OCI-LY3 (cell line): ENCODE results near the gene AHNAK.

ENCODE experiments used
- EZH2phosphoT487 ChIP-seq: fragments of 200-600 bp; shearing (Covaris generic); IDR thresholded peaks from 2 replicates; pipeline ENCODE4 v1.6.1; 2018; ENCODE audit warnings: antibody characterized with exemption, mixed run types, low read depth
- TF ChIP-seq, protein P1 (sequence below): fragments of 200-600, 300-600 bp; sonication (generic); IDR thresholded peaks from 2 replicates; pipeline ENCODE4 v1.5.1; 2014; ENCODE audit warnings: antibody characterized with exemption, low read length, low read depth

DNA sequence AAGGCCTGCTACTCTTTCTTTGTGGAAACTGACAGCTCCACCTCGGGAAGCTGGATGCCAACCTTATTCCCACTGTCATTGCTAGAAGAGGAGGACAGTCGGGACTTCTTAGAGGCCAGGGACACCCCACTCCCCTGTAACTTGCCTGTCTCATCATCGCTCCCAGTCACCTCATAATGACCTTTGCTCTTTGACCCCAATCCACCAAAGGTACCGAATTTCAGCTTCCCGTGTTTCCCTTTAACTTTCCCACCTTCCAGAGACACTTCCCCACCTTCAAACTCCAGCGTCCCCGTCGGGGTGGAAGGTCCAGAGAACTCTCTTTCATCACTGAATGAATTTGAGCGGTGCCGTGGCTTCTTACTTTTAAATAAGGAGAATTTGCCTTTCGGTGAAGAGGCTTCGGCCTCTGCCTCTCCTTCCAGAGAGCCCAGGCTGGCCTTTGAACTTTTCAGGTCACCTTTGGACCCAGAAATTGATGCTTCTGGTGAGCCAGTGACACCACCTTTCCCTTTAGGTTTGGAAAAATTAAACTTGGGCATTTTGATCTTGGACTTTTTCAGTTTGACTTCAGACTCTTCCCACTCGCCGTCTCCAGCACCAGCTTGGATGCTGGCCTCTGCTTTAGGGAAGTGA, 29.8 kb downstream of the AHNAK start:
- no peak for TF ChIP-seq EZH2phosphoT487
- TF ChIP-seq, protein P1, sequence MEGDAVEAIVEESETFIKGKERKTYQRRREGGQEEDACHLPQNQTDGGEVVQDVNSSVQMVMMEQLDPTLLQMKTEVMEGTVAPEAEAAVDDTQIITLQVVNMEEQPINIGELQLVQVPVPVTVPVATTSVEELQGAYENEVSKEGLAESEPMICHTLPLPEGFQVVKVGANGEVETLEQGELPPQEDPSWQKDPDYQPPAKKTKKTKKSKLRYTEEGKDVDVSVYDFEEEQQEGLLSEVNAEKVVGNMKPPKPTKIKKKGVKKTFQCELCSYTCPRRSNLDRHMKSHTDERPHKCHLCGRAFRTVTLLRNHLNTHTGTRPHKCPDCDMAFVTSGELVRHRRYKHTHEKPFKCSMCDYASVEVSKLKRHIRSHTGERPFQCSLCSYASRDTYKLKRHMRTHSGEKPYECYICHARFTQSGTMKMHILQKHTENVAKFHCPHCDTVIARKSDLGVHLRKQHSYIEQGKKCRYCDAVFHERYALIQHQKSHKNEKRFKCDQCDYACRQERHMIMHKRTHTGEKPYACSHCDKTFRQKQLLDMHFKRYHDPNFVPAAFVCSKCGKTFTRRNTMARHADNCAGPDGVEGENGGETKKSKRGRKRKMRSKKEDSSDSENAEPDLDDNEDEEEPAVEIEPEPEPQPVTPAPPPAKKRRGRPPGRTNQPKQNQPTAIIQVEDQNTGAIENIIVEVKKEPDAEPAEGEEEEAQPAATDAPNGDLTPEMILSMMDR, result no peak
